AG10803 (cell line): ENCODE measurements around the gene GAB1.
"Not testable (repeated sequence)": the region's sequence is repeated elsewhere in the genome, so short reads cannot be mapped to it uniquely, and the experiment has no call there.

ENCODE experiments used
- DNase-seq: peaks from one replicate; pipeline ENCODE4 v3.0.0; 2010; ENCODE audit warnings: low read depth
- H3K4me3 ChIP-seq: 2 replicates; pipeline ENCODE4 v1.5.1; 2011; ENCODE audit warnings: mild to moderate bottlenecking, low read length, control low read depth
- CTCF ChIP-seq: conservative IDR thresholded peaks from 2 replicates; pipeline ENCODE4 v1.5.1; 2011; ENCODE audit warnings: mild to moderate bottlenecking, low read length, control low read depth, inconsistent platforms

Gene GAB1

GRCh38 chr4:143345356-143345755 lies 8.7 kb downstream of the GAB1 start:
- no peak for TF ChIP-seq CTCF
- no peak for DNase-seq
- H3K4me3 ChIP-seq, result no peak overlapping the region

DNA sequence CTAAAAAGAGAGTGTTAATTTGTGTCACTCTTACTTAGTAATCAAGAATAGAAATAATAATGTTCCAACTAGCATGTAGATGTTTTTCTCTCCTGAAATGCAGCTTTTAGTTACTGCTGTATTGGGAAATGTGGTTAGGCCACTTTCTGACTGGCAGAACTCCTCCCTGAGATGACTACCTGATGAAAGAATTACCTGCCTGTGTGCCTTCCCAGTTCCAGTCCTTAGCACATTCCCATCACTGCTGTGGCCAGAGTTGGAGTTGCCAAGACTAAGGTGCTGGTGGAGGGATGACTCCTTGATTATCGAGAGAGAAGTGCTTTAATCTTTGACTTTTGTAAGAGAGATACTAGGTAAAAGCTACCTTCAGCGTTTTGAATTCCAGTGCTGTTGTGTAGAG lies 9.5 kb downstream of the GAB1 start:
- DNase-seq, result no peak
- no peak overlapping the region for H3K4me3 ChIP-seq

GRCh38 chr4:143347484-143348111 lies 10.9 kb downstream of the GAB1 start:
- no peak for DNase-seq
- H3K4me3 ChIP-seq, result no peak overlapping the region

More for the DNA sequence above, 9.5 kb downstream of the GAB1 start:
- TF ChIP-seq CTCF, result no peak

DNA sequence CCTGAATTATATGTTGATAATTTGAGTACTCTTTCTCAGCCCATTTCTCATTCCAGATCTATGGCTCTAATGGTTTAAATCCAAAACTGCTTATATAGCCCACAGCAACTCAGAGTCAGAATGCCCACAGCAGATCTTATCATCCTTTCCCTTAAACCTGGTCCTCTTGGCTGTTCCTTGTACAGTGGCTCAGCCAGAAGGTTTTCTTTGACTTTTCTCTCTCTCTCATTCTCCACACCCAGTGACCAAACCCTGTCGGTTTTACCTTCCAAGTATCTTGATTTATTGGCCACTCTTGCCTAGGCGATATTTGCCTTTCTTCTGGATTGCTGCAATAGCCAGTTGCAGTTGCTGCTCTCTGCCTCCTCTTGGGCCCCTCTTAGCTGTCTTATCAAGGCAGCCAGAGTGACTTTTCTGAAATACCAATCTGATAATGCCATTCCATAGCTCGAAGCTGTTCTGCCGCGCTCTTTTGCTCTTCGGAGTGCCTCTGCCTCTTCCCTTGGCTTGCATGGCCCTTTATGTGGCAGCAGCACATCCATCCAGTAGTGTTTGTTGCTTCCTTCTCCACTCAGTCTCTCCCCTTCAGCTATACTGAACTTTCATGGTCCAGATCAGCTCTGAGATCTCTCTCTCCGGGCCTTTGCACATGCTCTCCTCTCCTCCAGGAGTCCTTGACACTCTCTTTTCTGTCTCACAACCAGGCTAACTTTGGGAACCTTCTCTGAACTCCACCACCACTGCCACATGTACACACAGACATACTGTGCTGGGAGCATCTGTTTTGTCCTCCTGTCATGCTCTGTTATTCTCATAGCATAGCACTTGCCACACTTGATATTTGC lies 11.8 kb downstream of the GAB1 start:
- DNase-seq, result no peak
- no peak overlapping the region for H3K4me3 ChIP-seq
- no peak for TF ChIP-seq CTCF

More at GRCh38 chr4:143347484-143348111, 10.9 kb downstream of the GAB1 start:
- no peak for TF ChIP-seq CTCF

DNA sequence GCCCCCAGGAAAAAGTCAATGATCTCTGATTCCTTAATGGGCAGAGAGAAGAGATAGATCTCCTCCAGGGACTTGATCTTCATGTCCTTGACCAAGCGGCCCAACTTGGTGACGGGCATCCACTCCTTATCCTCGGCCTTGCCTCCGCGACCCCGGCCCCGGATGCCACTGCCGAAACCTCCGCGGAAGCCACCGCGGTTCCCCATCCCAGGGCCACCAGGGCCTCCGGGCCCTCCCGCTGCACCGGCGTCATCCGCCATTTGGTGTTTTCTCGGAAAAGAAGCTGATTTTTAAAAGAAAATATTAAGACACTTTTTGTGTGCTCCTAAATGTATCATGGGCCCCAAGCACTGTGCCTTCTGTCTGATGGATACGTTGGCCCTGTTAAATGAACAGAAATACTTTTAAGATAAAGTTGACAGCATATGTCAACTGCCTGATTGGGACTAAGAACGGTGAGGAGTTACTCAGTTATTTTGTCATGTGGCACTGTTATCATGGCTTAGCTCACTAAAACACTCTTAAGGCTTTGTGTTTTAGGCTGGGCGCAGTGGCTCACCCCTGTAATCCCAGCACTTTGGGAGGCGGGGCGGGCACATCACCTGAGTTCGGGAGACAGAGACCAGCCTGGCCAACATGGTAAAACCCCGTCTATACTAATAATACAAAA lies 13.3 kb downstream of the GAB1 start:
- not testable (repeated sequence) for DNase-seq, H3K4me3 ChIP-seq

DNA sequence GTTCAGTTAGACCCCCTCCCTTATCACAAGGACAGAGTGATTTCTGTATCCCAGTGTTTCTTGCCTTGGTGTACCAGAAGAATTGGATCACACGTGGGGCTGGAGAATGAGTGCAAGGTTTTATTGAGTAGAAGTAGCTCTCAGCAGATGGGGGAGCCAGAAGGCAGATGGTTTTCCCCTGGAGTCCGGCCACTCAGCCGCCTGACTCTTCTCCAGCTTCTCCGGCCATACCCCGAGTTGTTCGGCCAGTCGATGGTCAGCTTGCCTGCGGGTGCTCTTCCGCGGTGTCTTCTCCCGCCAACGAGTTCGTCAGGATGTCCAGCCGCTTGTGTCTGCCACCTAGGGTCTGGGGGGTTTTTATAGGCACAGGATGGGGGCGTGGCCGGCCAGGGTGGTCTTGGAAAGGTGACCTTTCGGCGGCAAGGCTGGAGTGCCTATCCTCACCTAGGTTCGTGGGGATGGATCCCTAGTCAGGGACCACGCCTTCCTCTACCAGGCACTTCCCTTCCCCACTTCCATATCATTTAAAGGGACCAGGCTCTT lies 14.5 kb downstream of the GAB1 start:
- DNase-seq, result no peak
- no peak overlapping the region for H3K4me3 ChIP-seq
- TF ChIP-seq CTCF, result no peak

GRCh38 chr4:143351774-143352451 lies 15.2 kb downstream of the GAB1 start:
- TF ChIP-seq CTCF, result no peak
- DNase-seq, result no peak
- no peak overlapping the region for H3K4me3 ChIP-seq
